A673 (cell line): ENCODE measurements around the gene DHRS13. TPM values are rescaled to one million over a fixed set of nuclear protein-coding genes. Genes with fewer than 3 reads are reported as not detected.
A peak's percentile ranks its signal among the peaks of the same experiment; 100 is the strongest.

ENCODE experiments used
- BruUV-seq: library from RNA; stranded (reverse); fragments of 400-500 nt; replicated peaks from 2 replicates; lab custom pipeline; 2021; lab: Mats Ljungman, UMichigan
- CTCF ChIA-PET: fragments of 300-600 bp; sonication (Branson Sonifier 250); formaldehyde crosslinking; loops from one replicate; lab custom pipeline; 2022; ENCODE audit warnings: antibody characterized with exemption; lab: Charles Lee
- POLR2A ChIA-PET: fragments of 300-600 bp; sonication (Branson Sonifier 250); formaldehyde crosslinking; loops from one replicate; lab custom pipeline; 2022; ENCODE audit warnings: antibody characterized with exemption; ENCODE audit not compliant: low non-redundant PET; lab: Charles Lee
- DNase-seq: peaks from one replicate; pipeline ENCODE4 v3.0.0-alpha.2; 2015; ENCODE audit warnings: low spot score
- H3K27ac ChIP-seq: fragments of 200-600 bp; sonication (generic); 2 replicates; pipeline ENCODE4 v1.5.1; 2016; ENCODE audit warnings: mixed run types, low read depth, mild to moderate bottlenecking, mixed read lengths, antibody characterized with exemption, low read length; ENCODE audit not compliant: poor library complexity, severe bottlenecking
- H3K27me3 ChIP-seq: fragments of 200-600 bp; sonication (generic); replicated peaks from 2 replicates; pipeline ENCODE4 v1.6.1; 2017; ENCODE audit warnings: mixed run types, low read depth, mild to moderate bottlenecking, mixed read lengths, antibody characterized with exemption, low read length; ENCODE audit not compliant: insufficient read depth, poor library complexity
- H3K36me3 ChIP-seq: fragments of 200-600 bp; sonication (generic); 2 replicates; pipeline ENCODE4 v1.6.1; 2016; ENCODE audit warnings: mixed run types, mild to moderate bottlenecking, mixed read lengths, antibody characterized with exemption, low read length; ENCODE audit not compliant: insufficient read depth, poor library complexity, severe bottlenecking
- H3K4me1 ChIP-seq: fragments of 200-600 bp; sonication (generic); 2 replicates; pipeline ENCODE4 v1.6.1; 2017; ENCODE audit warnings: mixed run types, mild to moderate bottlenecking, mixed read lengths, antibody characterized with exemption, low read length; ENCODE audit not compliant: insufficient read depth, poor library complexity, severe bottlenecking
- H3K4me3 ChIP-seq: fragments of 200-600 bp; sonication (generic); 2 replicates; pipeline ENCODE4 v1.5.1; 2016; ENCODE audit warnings: low read depth, mixed run types, mild to moderate bottlenecking, mixed read lengths, low read length; ENCODE audit not compliant: poor library complexity, severe bottlenecking
- H3K9me3 ChIP-seq: fragments of 200-600 bp; sonication (generic); 2 replicates; pipeline ENCODE4 v1.6.1; 2016; ENCODE audit warnings: mixed run types, low read depth, mild to moderate bottlenecking, mixed read lengths, antibody characterized with exemption, low read length; ENCODE audit not compliant: poor library complexity, severe bottlenecking
- CTCF ChIP-seq: fragments of 300-800, 200-600 bp; sonication (generic); conservative IDR thresholded peaks from 2 replicates; pipeline ENCODE4 v1.5.1; 2017; ENCODE audit warnings: low read depth, mild to moderate bottlenecking, antibody characterized with exemption, low read length, moderate library complexity, mixed read lengths
- EZH2 ChIP-seq: fragments of 200-600 bp; sonication (generic); IDR thresholded peaks from 2 replicates; pipeline ENCODE4 v1.6.1; 2017; ENCODE audit warnings: borderline replicate concordance, low read depth, mild to moderate bottlenecking, mixed read lengths, antibody characterized with exemption, low read length; ENCODE audit not compliant: poor library complexity, severe bottlenecking
- intact Hi-C: fragments of 100-400 bp; cut with micrococcal nuclease; formaldehyde crosslinking; loops from one replicate; pipeline ENCODE4 v1.10.0; 2022; ENCODE audit not compliant: unreplicated experiment
- total RNA-seq: library from RNA; stranded (reverse); gene quantifications from 2 replicates; pipeline ENCODE4 v1.2.3, GENCODE V29; 2021

The DHRS13 gene
- total RNA-seq, 1 experiment from 2014 or later, result 41.9 TPM

GRCh38 chr17:28907709-28908475 lies 5.0 kb upstream of the DHRS13 start:
- H3K4me3 ChIP-seq, result no peak overlapping the region
- DNase-seq, result no peak
- TF ChIP-seq CTCF (no peak), EZH2 (no peak)
- no peaks in the 10 kb centered on the region for H3K9me3 ChIP-seq
- H3K36me3 ChIP-seq, result peaks cover 76% of the 10 kb centered on the region
- H3K4me1 ChIP-seq, result peaks cover 21% of the 10 kb centered on the region
- H3K27ac ChIP-seq, result peak overlapping the region; percentile 21
- POLR2A ChIA-PET, result no interaction called here
- no TSS peak for BruUV-seq
- intact Hi-C loops, result no loop called here
- CTCF ChIA-PET, result interaction anchor here (0.6 to 1.0 kb wide), 2 partner anchors 14 to 209 kb away, joined by 4 read pairs; no protein-coding TSS in a partner anchor
- no peaks in the 10 kb centered on the region for H3K27me3 ChIP-seq

GRCh38 chr17:28906706-28907438 lies 4.0 kb upstream of the DHRS13 start:
- Histone ChIP-seq H3K27ac (no peak overlapping the region), H3K27me3 (no peaks in the 10 kb centered on the region), H3K9me3 (no peaks in the 10 kb centered on the region), H3K4me3 (no peak overlapping the region), H3K36me3 (peaks cover 66% of the 10 kb centered on the region), H3K4me1 (peaks cover 25% of the 10 kb centered on the region)
- intact Hi-C loops, result no loop called here
- CTCF ChIA-PET, result interaction anchor here (0.6 kb wide), 1 partner anchor 8 kb away, joined by 4 read pairs; no protein-coding TSS in a partner anchor
- POLR2A ChIA-PET, result no interaction called here
- no TSS peak for BruUV-seq
- TF ChIP-seq EZH2 (no peak), CTCF (no peak)
- no peak for DNase-seq

- Histone ChIP-seq H3K27me3 (no peaks in the 10 kb centered on the region), H3K36me3 (peaks cover 60% of the 10 kb centered on the region), H3K4me3 (no peak overlapping the region), H3K4me1 (peaks cover 31% of the 10 kb centered on the region), H3K27ac (no peak overlapping the region), H3K9me3 (no peaks in the 10 kb centered on the region)
- intact Hi-C loops, result no loop called here
- no TSS peak for BruUV-seq
- CTCF ChIA-PET, result no interaction called here
- TF ChIP-seq CTCF (no peak), EZH2 (no peak)
- POLR2A ChIA-PET, result no interaction called here
- no peak for DNase-seq
Measured at GRCh38 chr17:28906276-28906675, 3.4 kb upstream of the DHRS13 start.
